OCI-LY1 (cell line): ENCODE data around the gene KREMEN1.

Experiments used
- H2AFZ ChIP-seq: fragments of 200-600 bp; sonication (generic), shearing (Covaris generic); 2 replicates; pipeline ENCODE4 v1.6.0; 2014; ENCODE audit warnings: antibody characterized with exemption, mild to moderate bottlenecking, low read length
- H3F3A ChIP-seq: fragments of 200-600 bp; sonication (generic), shearing (Covaris generic); 2 replicates; pipeline ENCODE4 v1.6.0; 2014; ENCODE audit warnings: mild to moderate bottlenecking, antibody characterized with exemption, low read length, moderate library complexity; ENCODE audit not compliant: insufficient read depth
- H3K27ac ChIP-seq: fragments of 200-600 bp; sonication (generic); 2 replicates; pipeline ENCODE4 v1.5.1; 2014; ENCODE audit warnings: low read length, mixed run types, mild to moderate bottlenecking, low read depth; ENCODE audit not compliant: poor library complexity, severe bottlenecking
- H3K27me3 ChIP-seq: fragments of 200-600 bp; sonication (generic); 2 replicates; pipeline ENCODE4 v1.6.0; 2014; ENCODE audit warnings: antibody characterized with exemption, mild to moderate bottlenecking, low read length, moderate library complexity; ENCODE audit not compliant: insufficient read depth
- H3K36me3 ChIP-seq: fragments of 200-600 bp; sonication (generic); 2 replicates; pipeline ENCODE4 v1.6.1; 2014; ENCODE audit warnings: mild to moderate bottlenecking, antibody characterized with exemption, low read length, moderate library complexity, mixed read lengths; ENCODE audit not compliant: insufficient read depth
- H3K4me1 ChIP-seq: fragments of 200-600 bp; sonication (generic); 2 replicates; pipeline ENCODE4 v1.5.1; 2014; ENCODE audit warnings: mild to moderate bottlenecking, low read length, moderate library complexity; ENCODE audit not compliant: insufficient read depth, severe bottlenecking
- H3K4me2 ChIP-seq: fragments of 200-600 bp; sonication (generic), shearing (Covaris generic); 2 replicates; pipeline ENCODE4 v1.6.1; 2014; ENCODE audit warnings: low read length
- H3K4me3 ChIP-seq: fragments of 200-600 bp; sonication (generic); 2 replicates; pipeline ENCODE4 v1.5.1; 2014; ENCODE audit warnings: low read length, low read depth, mild to moderate bottlenecking, mixed read lengths; ENCODE audit not compliant: poor library complexity, severe bottlenecking
- H3K79me2 ChIP-seq: fragments of 200-600 bp; shearing (Covaris generic); 2 replicates; pipeline ENCODE4 v1.6.1; 2016; ENCODE audit warnings: mixed run types, low read length, mixed read lengths; ENCODE audit not compliant: insufficient read depth
- H3K9ac ChIP-seq: fragments of 200-600 bp; sonication (generic), shearing (Covaris generic); 2 replicates; pipeline ENCODE4 v1.6.1; 2014; ENCODE audit warnings: mild to moderate bottlenecking, low read length, mixed read lengths
- H3K9me2 ChIP-seq: fragments of 200-600 bp; sonication (generic), shearing (Covaris generic); 2 replicates; pipeline ENCODE4 v1.6.1; 2014; ENCODE audit warnings: low read depth, mild to moderate bottlenecking, low read length, mixed read lengths
- H3K9me3 ChIP-seq: fragments of 200-600 bp; shearing (Covaris generic); 2 replicates; pipeline ENCODE4 v1.6.1; 2014; ENCODE audit warnings: low read length, mixed read lengths
- H4K20me1 ChIP-seq: fragments of 200-600 bp; sonication (generic), shearing (Covaris generic); 2 replicates; pipeline ENCODE4 v1.6.0; 2016; ENCODE audit warnings: mild to moderate bottlenecking, low read length; ENCODE audit not compliant: insufficient read depth
- CTCF ChIP-seq: fragments of 200-600 bp; sonication (generic), shearing (Covaris generic); IDR thresholded peaks from 2 replicates; pipeline ENCODE4 v1.5.1; 2017; ENCODE audit warnings: mild to moderate bottlenecking, antibody characterized with exemption, low read length, moderate library complexity, mixed read lengths
- EZH2 ChIP-seq: fragments of 200-600 bp; sonication (generic), shearing (Covaris generic); IDR thresholded peaks from 2 replicates; pipeline ENCODE4 v1.8.0; 2017; ENCODE audit warnings: borderline replicate concordance, mixed run types, mild to moderate bottlenecking, antibody characterized with exemption, low read length, moderate library complexity, mixed read lengths

KREMEN1 gene

GRCh38 chr22:29074276-29074772 is 1.5 kb downstream of the KREMEN1 start:
- Histone ChIP-seq H3F3A (no peaks in the 10 kb centered on the region), H3K4me2 (no peak overlapping the region)

GRCh38 chr22:29078036-29078868 is 5.4 kb downstream of the KREMEN1 start:
- Histone ChIP-seq H3K4me3 (no peak overlapping the region), H3K36me3 (no peaks in the 10 kb centered on the region), H3K27me3 (no peaks in the 10 kb centered on the region), H3K9me3 (no peaks in the 10 kb centered on the region), H4K20me1 (no peaks in the 10 kb centered on the region), H3F3A (no peaks in the 10 kb centered on the region), H2AFZ (no peak overlapping the region), H3K9me2 (no peaks in the 10 kb centered on the region), H3K27ac (peak overlapping the region; percentile 82), H3K4me2 (no peak overlapping the region; the same call in 1 of the 2 replicates), H3K4me1 (peaks cover 34% of the 10 kb centered on the region), H3K79me2 (no peaks in the 10 kb centered on the region), H3K9ac (no peak overlapping the region)
- TF ChIP-seq EZH2 (no peak), CTCF (no peak)

More at GRCh38 chr22:29074276-29074772, 1.5 kb downstream of the KREMEN1 start:
- H3K9ac ChIP-seq = no peak overlapping the region
- no peaks in the 10 kb centered on the region for H3K9me3 ChIP-seq
- no peak overlapping the region for H3K4me3 ChIP-seq
- H3K27me3 ChIP-seq = no peaks in the 10 kb centered on the region; the same call in 1 of the 2 replicates
- peaks cover 31% of the 10 kb centered on the region for H3K4me1 ChIP-seq
- H2AFZ ChIP-seq = no peak overlapping the region
- no peak overlapping the region for H3K27ac ChIP-seq
- no peaks in the 10 kb centered on the region for H3K36me3 ChIP-seq
- H3K9me2 ChIP-seq = no peaks in the 10 kb centered on the region
- TF ChIP-seq CTCF (no peak), EZH2 (no peak)
- H3K79me2 ChIP-seq = no peaks in the 10 kb centered on the region
- no peaks in the 10 kb centered on the region for H4K20me1 ChIP-seq

- H3K27ac ChIP-seq = peak overlapping the region; percentile 82
These were observed 6.0 kb downstream of the KREMEN1 start for GRCh38 chr22:29078869-29079207.

More at GRCh38 chr22:29078869-29079207, 6.0 kb downstream of the KREMEN1 start:
- Histone ChIP-seq H3K4me2 (no peak overlapping the region; the same call in 1 of the 2 replicates), H3F3A (no peaks in the 10 kb centered on the region), H3K27me3 (no peaks in the 10 kb centered on the region), H3K9me3 (no peaks in the 10 kb centered on the region), H3K79me2 (no peaks in the 10 kb centered on the region), H3K9me2 (no peaks in the 10 kb centered on the region), H3K9ac (no peak overlapping the region), H3K4me3 (no peak overlapping the region), H3K36me3 (no peaks in the 10 kb centered on the region), H2AFZ (no peak overlapping the region), H3K4me1 (peaks cover 34% of the 10 kb centered on the region), H4K20me1 (no peaks in the 10 kb centered on the region)
- TF ChIP-seq CTCF (no peak), EZH2 (no peak)
